ENCODE data around the gene APRT. TPM values are rescaled to one million over a fixed set of nuclear protein-coding genes. Genes with fewer than 3 reads are reported as not detected.

Gene APRT
- total and polyA plus RNA-seq, 9 of the 15 experiments (the other 6 are each of a cell fraction or from before 2014, with no cell fraction given), result 41.7 to 409 (median 146) TPM

- TF ChIP-seq SIN3B (IDR thresholded peaks at IDR 0.05; ENCODE audit: low read depth), result no peak
- TF ChIP-seq CUX1 (CRISPR knock-in tag; IDR thresholded peaks at IDR 0.05), result no peak
- peak; percentile 49 for TF ChIP-seq ZNF239 (CRISPR knock-in tag; IDR thresholded peaks at IDR 0.05)
- TF ChIP-seq, protein P1, sequence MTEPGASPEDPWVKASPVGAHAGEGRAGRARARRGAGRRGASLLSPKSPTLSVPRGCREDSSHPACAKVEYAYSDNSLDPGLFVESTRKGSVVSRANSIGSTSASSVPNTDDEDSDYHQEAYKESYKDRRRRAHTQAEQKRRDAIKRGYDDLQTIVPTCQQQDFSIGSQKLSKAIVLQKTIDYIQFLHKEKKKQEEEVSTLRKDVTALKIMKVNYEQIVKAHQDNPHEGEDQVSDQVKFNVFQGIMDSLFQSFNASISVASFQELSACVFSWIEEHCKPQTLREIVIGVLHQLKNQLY (CRISPR knock-in tag; conservative IDR thresholded peaks at IDR 0.05), result 0 out of 4 replicates have a peak, but pooled peaks of 1 of the 2 experiments have one; percentile 46
- TF ChIP-seq, protein P2, sequence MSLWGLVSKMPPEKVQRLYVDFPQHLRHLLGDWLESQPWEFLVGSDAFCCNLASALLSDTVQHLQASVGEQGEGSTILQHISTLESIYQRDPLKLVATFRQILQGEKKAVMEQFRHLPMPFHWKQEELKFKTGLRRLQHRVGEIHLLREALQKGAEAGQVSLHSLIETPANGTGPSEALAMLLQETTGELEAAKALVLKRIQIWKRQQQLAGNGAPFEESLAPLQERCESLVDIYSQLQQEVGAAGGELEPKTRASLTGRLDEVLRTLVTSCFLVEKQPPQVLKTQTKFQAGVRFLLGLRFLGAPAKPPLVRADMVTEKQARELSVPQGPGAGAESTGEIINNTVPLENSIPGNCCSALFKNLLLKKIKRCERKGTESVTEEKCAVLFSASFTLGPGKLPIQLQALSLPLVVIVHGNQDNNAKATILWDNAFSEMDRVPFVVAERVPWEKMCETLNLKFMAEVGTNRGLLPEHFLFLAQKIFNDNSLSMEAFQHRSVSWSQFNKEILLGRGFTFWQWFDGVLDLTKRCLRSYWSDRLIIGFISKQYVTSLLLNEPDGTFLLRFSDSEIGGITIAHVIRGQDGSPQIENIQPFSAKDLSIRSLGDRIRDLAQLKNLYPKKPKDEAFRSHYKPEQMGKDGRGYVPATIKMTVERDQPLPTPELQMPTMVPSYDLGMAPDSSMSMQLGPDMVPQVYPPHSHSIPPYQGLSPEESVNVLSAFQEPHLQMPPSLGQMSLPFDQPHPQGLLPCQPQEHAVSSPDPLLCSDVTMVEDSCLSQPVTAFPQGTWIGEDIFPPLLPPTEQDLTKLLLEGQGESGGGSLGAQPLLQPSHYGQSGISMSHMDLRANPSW (CRISPR knock-in tag; IDR thresholded peaks at IDR 0.05), result no peak
- TF ChIP-seq EP300 (IDR thresholded peaks at IDR 0.05; ENCODE audit: low read length), result peak; percentile 94
- no peak for TF ChIP-seq ZKSCAN3 (CRISPR knock-in tag; IDR thresholded peaks at IDR 0.05)
- peak; percentile 84 for TF ChIP-seq SMARCC2 (IDR thresholded peaks at IDR 0.05; ENCODE audit: low read depth)
- peak; percentile 22 for TF ChIP-seq SMAD1 (IDR thresholded peaks at IDR 0.05; ENCODE audit: low read depth, low read length, partially characterized antibody)
- peak; percentile 94 for TF ChIP-seq ESRRA (IDR thresholded peaks at IDR 0.05; ENCODE audit: borderline replicate concordance, low read depth)
- no peak for TF ChIP-seq HSF4 (CRISPR knock-in tag; IDR thresholded peaks at IDR 0.05; ENCODE audit: borderline replicate concordance)
- no peak for TF ChIP-seq PCBP2 (IDR thresholded peaks at IDR 0.05; ENCODE audit: low read depth, low read length, poor library complexity, severe bottlenecking)
- no peak for TF ChIP-seq E2F1 (CRISPR knock-in tag; IDR thresholded peaks at IDR 0.05)
- TF ChIP-seq TFAM (CRISPR knock-in tag; conservative IDR thresholded peaks at IDR 0.05), result no peak
- TF ChIP-seq, protein P3, sequence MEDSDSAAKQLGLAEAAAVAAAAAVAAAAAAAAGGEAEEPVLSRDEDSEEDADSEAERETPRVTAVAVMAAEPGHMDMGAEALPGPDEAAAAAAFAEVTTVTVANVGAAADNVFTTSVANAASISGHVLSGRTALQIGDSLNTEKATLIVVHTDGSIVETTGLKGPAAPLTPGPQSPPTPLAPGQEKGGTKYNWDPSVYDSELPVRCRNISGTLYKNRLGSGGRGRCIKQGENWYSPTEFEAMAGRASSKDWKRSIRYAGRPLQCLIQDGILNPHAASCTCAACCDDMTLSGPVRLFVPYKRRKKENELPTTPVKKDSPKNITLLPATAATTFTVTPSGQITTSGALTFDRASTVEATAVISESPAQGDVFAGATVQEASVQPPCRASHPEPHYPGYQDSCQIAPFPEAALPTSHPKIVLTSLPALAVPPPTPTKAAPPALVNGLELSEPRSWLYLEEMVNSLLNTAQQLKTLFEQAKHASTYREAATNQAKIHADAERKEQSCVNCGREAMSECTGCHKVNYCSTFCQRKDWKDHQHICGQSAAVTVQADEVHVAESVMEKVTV (CRISPR knock-in tag; IDR thresholded peaks at IDR 0.05), result no peak
- peak; percentile 77 for TF ChIP-seq FIP1L1 (IDR thresholded peaks at IDR 0.05; ENCODE audit: low read depth, low read length, poor library complexity, severe bottlenecking)
Observed at GRCh38 chr16:88773812-88774291, 37.9 kb downstream of the APRT start (continued).
